ENCODE data around the gene IL1RAPL2.

DNA sequence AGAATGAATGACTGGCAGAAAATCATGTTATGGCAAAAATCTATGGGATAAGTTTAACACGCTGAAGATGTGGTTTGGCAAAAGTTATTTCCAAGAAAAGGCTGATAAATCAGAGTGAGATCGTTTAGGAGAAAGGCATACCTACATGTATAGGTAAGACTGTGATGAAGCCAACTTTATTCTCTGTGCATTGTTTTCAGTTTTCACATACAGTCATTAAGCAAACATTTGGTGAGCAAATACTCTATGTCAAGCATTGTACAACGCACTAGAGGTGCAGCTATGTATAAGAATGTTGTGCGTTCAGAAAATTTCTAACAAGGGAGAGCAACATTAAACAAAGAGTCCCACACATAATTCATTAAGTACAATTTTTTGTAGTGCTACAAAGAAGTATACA is 532.8 kb downstream of the IL1RAPL2 start:
- TF ChIP-seq, protein P1, sequence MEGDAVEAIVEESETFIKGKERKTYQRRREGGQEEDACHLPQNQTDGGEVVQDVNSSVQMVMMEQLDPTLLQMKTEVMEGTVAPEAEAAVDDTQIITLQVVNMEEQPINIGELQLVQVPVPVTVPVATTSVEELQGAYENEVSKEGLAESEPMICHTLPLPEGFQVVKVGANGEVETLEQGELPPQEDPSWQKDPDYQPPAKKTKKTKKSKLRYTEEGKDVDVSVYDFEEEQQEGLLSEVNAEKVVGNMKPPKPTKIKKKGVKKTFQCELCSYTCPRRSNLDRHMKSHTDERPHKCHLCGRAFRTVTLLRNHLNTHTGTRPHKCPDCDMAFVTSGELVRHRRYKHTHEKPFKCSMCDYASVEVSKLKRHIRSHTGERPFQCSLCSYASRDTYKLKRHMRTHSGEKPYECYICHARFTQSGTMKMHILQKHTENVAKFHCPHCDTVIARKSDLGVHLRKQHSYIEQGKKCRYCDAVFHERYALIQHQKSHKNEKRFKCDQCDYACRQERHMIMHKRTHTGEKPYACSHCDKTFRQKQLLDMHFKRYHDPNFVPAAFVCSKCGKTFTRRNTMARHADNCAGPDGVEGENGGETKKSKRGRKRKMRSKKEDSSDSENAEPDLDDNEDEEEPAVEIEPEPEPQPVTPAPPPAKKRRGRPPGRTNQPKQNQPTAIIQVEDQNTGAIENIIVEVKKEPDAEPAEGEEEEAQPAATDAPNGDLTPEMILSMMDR (IDR thresholded peaks at IDR 0.05) = no peak
- no peak for TF ChIP-seq EP300 (IDR thresholded peaks at IDR 0.05; ENCODE audit: borderline replicate concordance in 1 of 2, low read depth in 1 of 2, low read length in 1 of 2)

Data from SK-N-SH (cell line).